K562 (cell line): Measurements from ENCODE around the gene WFDC2. TPM values are rescaled to one million over a fixed set of nuclear protein-coding genes. Genes with fewer than 3 reads are reported as not detected.
A peak's percentile ranks its signal among the peaks of the same experiment; 100 is the strongest.

Experiments
- CREM ChIP-seq: IDR thresholded peaks from 2 replicates; pipeline ENCODE4 v1.6.1; 2014; ENCODE audit warnings: antibody characterized with exemption, low read depth
- FOSL1 ChIP-seq: fragments of 200-800 bp; sonication (Bioruptor generic); conservative IDR thresholded peaks from 2 replicates; pipeline ENCODE4 v1.6.1; 2016; ENCODE audit warnings: missing genetic modification characterization, missing compliant biosample characterization
- GATA2 ChIP-seq: sonication (generic); formaldehyde crosslinking; IDR thresholded peaks from 2 replicates; pipeline ENCODE4 v1.4.0; 2020; ENCODE audit warnings: mild to moderate bottlenecking, missing genetic modification reagents
- MGA ChIP-seq: fragments of 450-650 bp; IDR thresholded peaks from 2 replicates; pipeline ENCODE4 v1.6.1; 2016; ENCODE audit warnings: mild to moderate bottlenecking, moderate library complexity
- POLR2AphosphoS2 ChIP-seq: IDR thresholded peaks from 2 replicates; pipeline ENCODE4 v1.6.1; 2012; ENCODE audit warnings: low read length, improper control_type of control experiment
- RBM39 ChIP-seq: fragments of 200-400 bp; formaldehyde crosslinking; optimal IDR thresholded peaks from 2 replicates; pipeline ENCODE3; 2018; ENCODE audit warnings: low read depth, low read length
- VEZF1 ChIP-seq: fragments of 200-800 bp; sonication (Bioruptor generic); IDR thresholded peaks from 2 replicates; pipeline ENCODE4 v1.6.1; 2017; ENCODE audit warnings: missing genetic modification characterization, missing compliant biosample characterization
- ZFP30 ChIP-seq: fragments of 250-450 bp; sonication (Bioruptor Pico); IDR thresholded peaks from 2 replicates; pipeline ENCODE4 v1.8.0; 2022; ENCODE audit warnings: moderate library complexity, mild to moderate bottlenecking, inconsistent platforms, borderline replicate concordance
- ZNF277 ChIP-seq: fragments of 250-450 bp; sonication (Bioruptor Pico); IDR thresholded peaks from 2 replicates; pipeline ENCODE4 v1.8.0; 2022; ENCODE audit warnings: inconsistent platforms, mild to moderate bottlenecking, moderate library complexity, borderline replicate concordance
- ZNF436 ChIP-seq: fragments of 250-450, 450-650 bp; sonication (Bioruptor Pico); formaldehyde crosslinking; IDR thresholded peaks from 2 replicates; pipeline ENCODE4 v1.7.0; 2020; ENCODE audit warnings: mild to moderate bottlenecking
- ZNF668 ChIP-seq: fragments of 250-450 bp; sonication (Bioruptor Pico); IDR thresholded peaks from 2 replicates; pipeline ENCODE4 v1.8.0; 2022; ENCODE audit warnings: mild to moderate bottlenecking, inconsistent platforms
- polyA plus RNA-seq, 8 experiments: library from polyadenylated mRNA; depleted of rRNA in 4 of 8; stranded (reverse) in 5 of 8; unstranded in 3 of 8; fragments of >200 nt; fragmentation: Nextera tagmentation in 2 of 8; fragmentation: Illumina TruSeq in 1 of 8; extraction: Ambion mirVana in 2 of 8; extraction: Trizol in 1 of 8; gene quantifications; 2 replicates each; pipeline versions ENCODE4 v1.2.1 to v1.2.3, GENCODE V29; 2011 to 2014; ENCODE audit warnings: inconsistent platforms in 1 of 8, missing spikeins in 1 of 8
- total RNA-seq, 7 experiments: library from RNA; depleted of rRNA in 6 of 7; stranded (reverse); fragments of >200 nt in 6 of 7; fragmentation: Illumina TruSeq in 2 of 7; extraction: Trizol in 2 of 7; gene quantifications; 2 replicates each; pipeline versions ENCODE4 v1.2.1 to v1.2.3, GENCODE V29; 2011 to 2021; ENCODE audit warnings: low replicate concordance in 1 of 7

WFDC2 gene
- total and polyA plus RNA-seq, 9 of the 15 experiments (the other 6 are each of a cell fraction or from before 2014, with no cell fraction given) = not detected

GRCh38 chr20:45427236-45428149, 42.1 kb upstream of the WFDC2 start (continued):
- TF ChIP-seq MGA (peak; percentile 79), ZNF277 (CRISPR knock-in tag) (no peak), ZFP30 (no peak), ZNF668 (no peak), VEZF1 (CRISPR knock-in tag) (no peak), POLR2AphosphoS2 (no peak), CREM (peak; percentile 40), GATA2 (peak; percentile 56; the same call in 1 of the 2 replicates), FOSL1 (tag) (no peak), RBM39 (peak; percentile 45), ZNF436 (CRISPR knock-in tag) (no peak)
